DMS53 treated with DMSO at 0.1 percent for 48 hours (cell line): ENCODE results near the gene SYNGAP1.
"Not testable (repeated sequence)": the region's sequence is repeated elsewhere in the genome, so short reads cannot be mapped to it uniquely, and the experiment has no call there.

Experiments
- DNase-seq: peaks from one replicate; lab custom pipeline; 2025; ENCODE audit not compliant: unreplicated experiment; lab: John Stamatoyannopoulos, UW

The SYNGAP1 gene

DNA sequence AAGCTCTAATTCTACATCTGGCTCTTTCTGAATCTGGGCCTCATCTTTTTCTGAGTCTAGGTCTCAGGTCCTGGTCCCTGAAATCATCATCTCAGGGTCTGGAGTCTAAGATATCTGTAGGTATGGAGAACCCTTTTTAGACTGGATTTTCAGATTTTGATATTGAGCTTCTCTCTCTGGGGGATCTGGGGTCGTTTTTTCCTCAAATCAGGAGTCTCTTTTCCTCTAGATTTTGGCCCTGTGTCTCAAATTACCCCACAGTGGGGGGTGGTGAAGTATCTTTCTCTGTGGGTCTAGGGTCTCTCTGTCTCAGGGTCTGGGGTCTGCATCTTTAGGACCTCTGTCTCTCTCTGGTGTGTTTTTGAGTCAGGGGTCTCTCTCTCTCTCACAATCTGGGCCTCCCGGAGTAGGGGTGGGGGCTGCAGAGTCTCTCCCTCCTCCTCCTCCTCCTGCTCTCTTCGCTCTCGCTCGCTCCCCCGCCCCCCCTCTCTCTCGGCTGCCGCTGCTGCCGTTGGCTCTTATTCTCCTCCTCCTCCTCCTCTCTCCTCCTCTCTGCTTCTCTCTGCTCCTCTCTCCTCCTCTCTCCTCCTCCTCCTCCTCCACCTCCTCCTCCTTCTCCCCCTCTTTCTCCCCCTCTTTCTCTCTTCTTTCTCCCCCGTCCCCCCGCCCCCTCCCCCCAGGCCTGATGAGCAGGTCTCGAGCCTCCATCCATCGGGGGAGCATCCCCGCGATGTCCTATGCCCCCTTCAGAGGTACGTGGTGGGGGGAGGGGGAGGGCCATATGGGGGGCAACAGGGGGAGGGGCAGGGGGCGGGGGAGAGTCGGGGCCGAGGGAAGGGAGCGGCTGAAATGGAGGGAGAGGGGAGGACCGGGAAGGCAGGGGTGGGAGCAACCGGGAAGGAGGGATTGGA is at the start of gene SYNGAP1:
TSS of gene SYNGAP1 (plus strand) at position 486 of the 911 bp plus-strand sequence. CDS start at position 686, 200 bp downstream.
- no peak for DNase-seq

DNA sequence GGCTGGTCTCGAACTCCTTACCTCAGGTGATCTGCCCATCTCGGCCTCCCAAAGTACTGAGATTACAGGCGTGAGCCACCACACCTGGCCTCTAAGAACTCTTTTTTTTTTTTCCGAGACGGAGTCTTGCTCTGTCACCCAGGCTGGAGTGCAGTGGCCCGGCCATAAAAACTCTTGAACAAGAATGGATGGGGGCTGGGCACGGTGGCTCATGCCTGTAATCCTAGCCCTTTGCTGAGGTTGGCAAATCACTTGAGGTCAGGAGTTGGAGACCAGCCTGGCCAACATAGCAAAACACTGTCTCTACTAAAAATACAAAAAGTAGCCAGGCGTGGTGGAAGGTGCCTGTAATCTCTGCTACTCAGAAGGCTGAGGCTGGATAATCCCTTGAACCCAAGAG is 48.0 kb upstream of the SYNGAP1 start:
- DNase-seq: not testable (repeated sequence)

DNA sequence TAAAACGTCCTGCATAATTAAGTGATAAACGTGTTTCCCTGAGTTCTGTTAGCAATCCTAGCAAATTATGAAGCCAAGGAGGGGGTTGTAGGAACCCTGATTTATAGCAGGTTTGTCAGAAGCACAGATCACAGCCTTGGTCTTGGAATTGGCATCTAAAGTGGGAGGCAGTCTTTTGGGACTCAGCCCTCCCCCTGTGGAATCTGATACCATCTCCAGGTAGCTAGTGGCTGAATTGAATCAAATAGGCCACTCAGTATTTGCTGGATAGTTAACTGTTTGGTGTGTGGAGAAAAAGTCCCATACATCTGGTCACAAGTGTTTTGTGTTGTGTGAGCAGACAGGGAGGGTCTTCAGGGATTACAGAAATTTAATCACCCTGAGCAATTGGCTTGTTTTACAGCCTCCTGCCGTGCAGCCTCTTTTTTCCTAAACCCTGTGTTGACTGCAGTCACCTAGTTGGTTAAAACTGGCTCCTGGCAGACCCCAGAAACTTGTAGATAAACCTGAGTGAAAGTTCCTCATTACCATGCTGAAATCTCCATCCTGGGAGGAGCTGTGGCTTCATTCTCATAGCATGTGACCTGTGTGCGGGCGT is 47.2 kb upstream of the SYNGAP1 start:
- no peak for DNase-seq

GRCh38 chr6:33373960-33374910 is 45.6 kb upstream of the SYNGAP1 start:
- DNase-seq: no peak

- no peak for DNase-seq
These were observed 44.7 kb upstream of the SYNGAP1 start for GRCh38 chr6:33375143-33375671.

DNA sequence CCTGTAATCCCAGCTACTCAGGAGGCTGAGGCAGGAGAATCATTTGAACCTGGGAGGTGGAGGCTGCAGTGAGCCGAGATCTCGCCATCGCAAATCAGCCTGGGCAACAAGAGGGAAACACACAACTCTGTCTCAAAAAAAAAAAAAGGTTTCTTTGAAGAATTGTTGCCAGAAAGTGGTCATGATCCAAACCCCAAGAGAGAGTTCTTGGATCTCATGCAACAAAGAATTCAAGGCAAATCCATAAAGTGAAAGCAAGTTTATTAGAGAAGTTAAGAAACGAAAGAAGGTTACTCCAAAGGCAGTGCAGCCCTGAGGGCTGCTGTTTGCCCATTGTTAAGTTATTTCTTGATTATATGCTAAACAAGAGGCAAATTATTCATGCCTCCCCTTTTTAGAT is 42.7 kb upstream of the SYNGAP1 start:
- no peak for DNase-seq

GRCh38 chr6:33379184-33379583 is 40.7 kb upstream of the SYNGAP1 start:
- not testable (repeated sequence) for DNase-seq

GRCh38 chr6:33380272-33380981 is 39.4 kb upstream of the SYNGAP1 start:
- no peak for DNase-seq

- DNase-seq: no peak
These were observed 36.3 kb upstream of the SYNGAP1 start for GRCh38 chr6:33383427-33384185.

- no peak for DNase-seq
These were observed 35.3 kb upstream of the SYNGAP1 start for GRCh38 chr6:33384581-33385020.

DNA sequence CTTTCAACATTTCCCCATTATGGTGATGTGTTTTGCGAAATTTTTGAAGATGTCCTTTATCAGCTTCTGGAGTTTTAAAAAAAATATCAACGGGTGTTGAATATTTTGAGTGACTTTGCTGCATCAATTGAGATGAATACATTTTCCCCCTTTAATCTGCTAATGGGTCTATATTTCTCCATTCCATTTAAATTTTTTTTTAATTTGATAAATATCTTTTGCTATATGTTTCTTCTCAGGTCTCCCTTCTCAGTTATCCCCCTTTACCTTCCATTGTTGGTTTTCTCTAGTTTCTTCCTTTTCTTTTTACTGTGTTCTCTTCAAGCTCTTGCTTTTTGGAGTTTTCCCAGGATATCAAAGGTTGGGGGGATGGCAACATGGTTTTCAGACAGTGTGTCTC is 29.7 kb upstream of the SYNGAP1 start:
- no peak for DNase-seq

- DNase-seq: no peak
These were observed 29.0 kb upstream of the SYNGAP1 start for GRCh38 chr6:33390767-33391277.

DNA sequence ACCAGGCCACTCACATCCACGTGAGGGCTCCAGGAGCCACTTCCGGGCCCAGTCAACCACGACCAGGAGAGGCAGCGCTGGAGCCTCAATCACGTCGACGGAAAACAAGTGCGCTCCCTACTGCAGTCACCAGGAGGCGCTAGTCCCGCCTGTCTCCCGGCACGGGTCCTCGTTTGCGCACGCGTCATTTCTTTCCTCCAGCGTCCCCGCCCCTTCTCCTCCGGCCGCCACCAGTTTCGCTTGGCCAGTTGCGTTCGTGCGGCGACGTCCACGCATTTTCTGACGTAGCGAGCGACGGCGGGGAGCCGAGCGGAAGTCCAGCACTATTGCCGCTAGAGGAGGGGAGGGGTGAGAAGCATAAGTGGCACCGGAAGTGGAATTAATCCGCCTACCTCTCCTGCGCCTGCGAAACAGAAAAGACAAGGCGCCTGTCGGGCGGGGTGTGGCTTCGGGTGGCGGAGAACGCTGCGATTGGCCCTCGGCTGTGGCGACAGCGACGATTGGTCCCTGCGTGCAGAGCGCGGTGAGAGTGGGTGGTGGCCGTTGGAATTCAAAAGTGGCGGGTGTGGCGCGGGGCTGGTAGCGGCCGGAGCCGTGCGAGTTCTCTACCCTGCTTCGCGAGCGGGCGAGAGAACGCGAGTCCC is 28.5 kb upstream of the SYNGAP1 start, which contains the start of gene KIFC1:
TSS of gene KIFC1 (plus strand) at position 546 of the 644 bp plus-strand sequence. CDS start 163 bp downstream, outside the sequence.
- peak; percentile 100 for DNase-seq

DNA sequence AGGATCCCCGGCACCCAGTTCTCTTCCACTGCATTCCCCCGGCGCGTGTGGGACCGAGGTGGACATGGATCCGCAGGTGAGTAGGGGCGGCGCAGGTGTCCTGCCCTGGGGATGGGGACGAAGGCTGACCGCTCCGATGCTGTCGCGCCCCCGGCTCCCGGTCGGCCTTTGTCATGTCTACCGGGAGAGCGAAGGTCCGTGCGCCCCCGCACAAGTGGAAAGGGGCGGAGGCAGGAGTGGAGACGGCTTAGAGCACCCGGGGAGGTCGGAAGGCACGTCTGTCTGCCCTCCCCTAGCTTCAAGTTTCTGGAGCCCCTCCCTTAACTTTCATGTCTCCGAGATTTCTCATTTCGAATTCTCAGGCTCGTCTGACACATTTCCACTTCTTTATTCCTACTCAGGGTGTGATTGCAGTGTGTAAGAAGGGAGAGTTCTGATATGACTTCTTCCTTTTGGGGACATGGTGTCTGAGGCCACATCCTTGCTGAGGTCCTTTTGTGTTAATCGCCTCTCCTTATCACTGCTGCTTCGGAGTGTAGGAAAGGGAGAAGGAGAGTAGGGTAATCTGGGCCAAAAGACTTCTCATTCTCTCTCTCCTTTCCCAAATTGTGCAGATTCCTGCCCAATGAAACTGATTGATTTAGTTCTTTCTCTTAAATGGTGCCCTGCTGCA is 27.8 kb upstream of the SYNGAP1 start:
- DNase-seq: peak; percentile 11

DNA sequence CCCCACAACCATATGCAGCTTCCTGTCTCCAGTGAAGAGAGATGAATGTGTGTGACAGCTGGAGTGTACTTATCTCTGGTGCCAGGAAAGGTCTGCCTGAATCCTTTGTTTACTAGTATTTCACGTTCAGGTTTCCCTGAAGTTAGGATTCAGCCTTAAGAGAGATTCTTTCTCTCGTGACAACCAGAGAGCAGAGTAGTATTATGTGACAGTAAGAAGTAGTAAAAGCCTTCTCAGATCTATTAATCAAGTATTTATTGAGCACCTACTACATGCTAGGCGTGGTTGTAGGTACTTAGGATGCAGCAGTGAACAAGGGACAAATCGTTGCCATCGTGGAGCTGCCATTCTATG is 27.3 kb upstream of the SYNGAP1 start:
- DNase-seq: no peak

DNA sequence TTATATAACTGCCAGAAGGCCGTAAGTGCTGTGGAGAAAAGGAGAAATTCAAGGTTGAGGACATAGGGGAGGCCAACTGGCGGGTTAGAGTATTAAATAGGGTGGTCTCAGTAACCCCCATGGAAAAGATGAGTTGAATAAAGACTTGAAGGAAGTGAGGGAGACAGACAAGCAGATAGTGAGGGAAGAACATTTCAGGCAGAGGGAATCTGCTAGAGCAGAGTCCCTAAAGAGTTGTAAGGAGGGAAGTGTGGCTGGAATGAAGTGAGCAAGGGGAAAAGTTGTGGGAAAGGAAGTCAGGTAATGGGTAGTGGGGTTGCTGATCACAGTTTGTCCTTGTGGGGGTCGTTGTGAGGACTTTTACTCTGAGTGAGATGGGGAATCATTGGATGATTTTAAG is 26.9 kb upstream of the SYNGAP1 start:
- DNase-seq: no peak

- DNase-seq: no peak
These were observed 22.3 kb upstream of the SYNGAP1 start for GRCh38 chr6:33397541-33397940.

DNA sequence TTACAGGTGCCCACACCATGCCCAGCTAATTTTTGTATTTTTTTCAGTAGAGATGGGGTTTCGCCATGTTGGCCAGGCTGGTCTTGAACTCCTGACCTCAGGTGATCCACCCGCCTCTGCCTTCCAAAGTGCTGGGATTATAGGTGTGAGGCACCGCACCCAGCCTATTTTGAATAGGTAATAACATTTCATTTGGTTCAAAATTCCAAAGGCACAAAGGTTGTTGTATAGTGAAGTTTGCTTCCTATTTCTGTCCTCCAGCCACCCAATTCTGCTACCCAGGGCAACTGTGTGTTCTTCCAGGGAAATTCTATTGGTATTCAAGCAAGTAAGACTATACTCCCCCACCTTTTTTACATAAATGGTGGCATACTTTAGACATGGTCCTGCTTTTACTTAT is 21.3 kb upstream of the SYNGAP1 start:
- DNase-seq: not testable (repeated sequence)
